Motor neuron (in vitro differentiated cells): Measurements from ENCODE around the gene FOXI1. TPM values are rescaled to one million over a fixed set of nuclear protein-coding genes. Genes with fewer than 3 reads are reported as not detected.
A peak's percentile ranks its signal among the peaks of the same experiment; 100 is the strongest.
"Not testable (repeated sequence)": the region's sequence is repeated elsewhere in the genome, so short reads cannot be mapped to it uniquely, and the experiment has no call there.

Experiments used
- ATAC-seq, 8 experiments: fragments of 200-7000 bp; cut with Tn5 transposase; replicated peaks in 6 of 8; 2 replicates each; pipeline ENCODE4 v1.8.0; 2021; ENCODE audit warnings: mild to moderate bottlenecking in 8 of 8, moderate library complexity in 8 of 8
- H3K27ac ChIP-seq, 2 donors: fragments of 250-450 bp; sonication (Bioruptor Pico); 2 replicates each; pipeline ENCODE4 v1.9.0; 2021; ENCODE audit warnings: antibody characterized with exemption in 2 of 2, mild to moderate bottlenecking in 2 of 2, moderate library complexity in 1 of 2
- H3K4me1 ChIP-seq, 2 donors: fragments of 250-450 bp; sonication (Bioruptor Pico); replicated peaks in 1 of 2; 2 replicates each; pipeline ENCODE4 v1.6.1; 2021; ENCODE audit warnings: antibody characterized with exemption in 2 of 2, mild to moderate bottlenecking in 2 of 2, moderate library complexity in 1 of 2
- H3K4me3 ChIP-seq, 5 donors: fragments of 250-450 bp; sonication (Bioruptor Pico); 2 replicates each; pipeline ENCODE4 v1.9.0; 2021; ENCODE audit warnings: antibody characterized with exemption in 5 of 5, mild to moderate bottlenecking in 5 of 5, moderate library complexity in 4 of 5
- WGBS, 10 experiments: fragments of 450-650 bp; shearing (Covaris generic); methylation state at CpG; one replicate each; pipeline ENCODE4 v1.0.0; 2022; 5-methylcytosine and 5-hydroxymethylcytosine counted together
- in situ Hi-C, 9 experiments: fragments of 400-800 bp; cut with MboI; loops; one replicate each; pipeline ENCODE4 v1.15.0; 2021; ENCODE audit warnings: low sequenced_read_pairs in 9 of 9, low pct_unique_long_range_greater_than_20kb in 2 of 9; ENCODE audit not compliant: unreplicated experiment in 9 of 9
- total RNA-seq, 8 experiments: library from RNA; unstranded; fragments of 300-600 nt; gene quantifications; 2 replicates each; pipeline versions ENCODE4 v1.2.3 to v1.2.4, GENCODE V29; 2022

Gene FOXI1
- total RNA-seq, 8 experiments from 2014 or later: 0.08 to 0.57 (median 0.24) TPM; not detected in 2

- in situ Hi-C loops: no loop called here
- 60 to 100% (median 87%) methylated on average over 1 to 4 of the region's 4 CpGs; no CpG with 5 or more reads in 2 of the 10 experiments for WGBS, 10 experiments
- no peak overlapping the region for H3K27ac ChIP-seq
- no peak overlapping the region for H3K4me3 ChIP-seq
- H3K4me1 ChIP-seq: peaks cover 0 to 1% of the 10 kb centered on the region in 2 donors
- ATAC-seq: no peak
These were observed 32.6 kb downstream of the FOXI1 start for GRCh38 chr5:170138273-170138672.

GRCh38 chr5:170139786-170140335, 34.2 kb downstream of the FOXI1 start:
- in situ Hi-C loops: no loop called here
- H3K27ac ChIP-seq: no peak overlapping the region
- no peak overlapping the region for H3K4me3 ChIP-seq
- H3K4me1 ChIP-seq: no peaks in the 10 kb centered on the region
- 21 to 85% (median 60%) methylated on average over 1 to 8 of the region's 9 CpGs; no CpG with 5 or more reads in 1 of the 10 experiments for WGBS, 10 experiments
- ATAC-seq: no peak

GRCh38 chr5:170141196-170141595, 35.5 kb downstream of the FOXI1 start:
- H3K27ac ChIP-seq, H3K4me3 ChIP-seq, H3K4me1 ChIP-seq, ATAC-seq, in situ Hi-C loops: not testable (repeated sequence)
- 80 to 100% (median 93%) methylated on average over 1 to 6 of the region's 7 CpGs; no CpG with 5 or more reads in 3 of the 10 experiments for WGBS, 10 experiments

GRCh38 chr5:170141636-170142035, 35.9 kb downstream of the FOXI1 start:
- Histone ChIP-seq H3K27ac (no peak overlapping the region), H3K4me1 (no peaks in the 10 kb centered on the region), H3K4me3 (no peak overlapping the region)
- in situ Hi-C loops: no loop called here
- no peak for ATAC-seq
- WGBS, 10 experiments: 38 to 88% (median 82%) methylated on average over 1 to 5 of the region's 14 CpGs; no CpG with 5 or more reads in 4 of the 10 experiments

- Histone ChIP-seq H3K4me1 (no peaks in the 10 kb centered on the region), H3K4me3 (no peak overlapping the region), H3K27ac (no peak overlapping the region)
- WGBS, 10 experiments: 83 to 100% (median 96%) methylated on average over 1 of the region's 1 CpG; no CpG with 5 or more reads in 4 of the 10 experiments
- in situ Hi-C loops: no loop called here
- ATAC-seq: no peak
These were observed 36.5 kb downstream of the FOXI1 start for GRCh38 chr5:170142196-170142595.

- in situ Hi-C loops: no loop called here
- Histone ChIP-seq H3K4me1 (peaks cover 0 to 5% of the 10 kb centered on the region in 2 donors), H3K4me3 (no peak overlapping the region), H3K27ac (no peak overlapping the region)
- WGBS, 10 experiments: 10 to 92% (median 66%) methylated on average over 1 to 4 of the region's 7 CpGs; no CpG with 5 or more reads in 2 of the 10 experiments
- no peak for ATAC-seq
These were observed 37.4 kb downstream of the FOXI1 start for GRCh38 chr5:170143091-170143490.

- H3K4me3 ChIP-seq: no peak overlapping the region
- H3K27ac ChIP-seq: no peak overlapping the region
- in situ Hi-C loops: no loop called here
- H3K4me1 ChIP-seq: peaks cover 5 to 6% of the 10 kb centered on the region in 2 donors
- 55 to 92% (median 92%) methylated on average over 2 of the region's 2 CpGs; no CpG with 5 or more reads in 7 of the 10 experiments for WGBS, 10 experiments
- ATAC-seq: no peak
These were observed 38.0 kb downstream of the FOXI1 start for GRCh38 chr5:170143710-170144109.

- in situ Hi-C loops: no loop called here
- Histone ChIP-seq H3K4me1 (peaks cover 6 to 10% of the 10 kb centered on the region in 2 donors), H3K4me3 (no peak overlapping the region), H3K27ac (no peak overlapping the region)
- 17 to 100% (median 95%) methylated on average over 1 to 7 of the region's 11 CpGs; no CpG with 5 or more reads in 4 of the 10 experiments for WGBS, 10 experiments
- no peak for ATAC-seq
These were observed 38.8 kb downstream of the FOXI1 start for GRCh38 chr5:170144286-170145023.

GRCh38 chr5:170145462-170145861, 39.8 kb downstream of the FOXI1 start:
- peaks cover 6 to 10% of the 10 kb centered on the region in 2 donors for H3K4me1 ChIP-seq
- no peak for ATAC-seq
- in situ Hi-C loops: no loop called here
- no peak overlapping the region for H3K27ac ChIP-seq
- WGBS, 10 experiments: 22 to 95% (median 58%) methylated on average over 1 to 3 of the region's 4 CpGs; no CpG with 5 or more reads in 6 of the 10 experiments
- H3K4me3 ChIP-seq: no peak overlapping the region

GRCh38 chr5:170147051-170147752, 41.5 kb downstream of the FOXI1 start:
- no peak overlapping the region for H3K27ac ChIP-seq
- 0 to 100% (median 60%) methylated on average over 1 to 7 of the region's 12 CpGs; no CpG with 5 or more reads in 5 of the 10 experiments for WGBS, 10 experiments
- in situ Hi-C loops: no loop called here
- H3K4me1 ChIP-seq: peaks cover 6 to 10% of the 10 kb centered on the region in 2 donors
- no peak for ATAC-seq
- H3K4me3 ChIP-seq: no peak overlapping the region

- ATAC-seq: peak in 5 of 8 experiments; percentile 12 to 77 (median 24)
- Histone ChIP-seq H3K27ac (no peak overlapping the region), H3K4me3 (no peak overlapping the region), H3K4me1 (peaks cover 6 to 10% of the 10 kb centered on the region in 2 donors)
- in situ Hi-C loops: no loop called here
- WGBS, 10 experiments: 38 to 100% (median 74%) methylated on average over 1 to 4 of the region's 4 CpGs; no CpG with 5 or more reads in 1 of the 10 experiments
These were observed 42.1 kb downstream of the FOXI1 start for GRCh38 chr5:170147753-170148264.

GRCh38 chr5:170148430-170149205, 42.9 kb downstream of the FOXI1 start:
- 20 to 69% (median 46%) methylated on average over 1 to 7 of the region's 12 CpGs; no CpG with 5 or more reads in 3 of the 10 experiments for WGBS, 10 experiments
- Histone ChIP-seq H3K27ac (no peak overlapping the region), H3K4me1 (peaks cover 9 to 10% of the 10 kb centered on the region in 2 donors), H3K4me3 (no peak overlapping the region)
- ATAC-seq: no peak
- in situ Hi-C loops: no loop called here
